Suprapubic skin (tissue), 4 donors: Measurements from ENCODE around the gene UFSP1. TPM values are rescaled to one million over a fixed set of nuclear protein-coding genes. Genes with fewer than 3 reads are reported as not detected.

Experiments used
- DNase-seq, 2 donors: peaks; one replicate each; pipeline ENCODE4 v3.0.0-alpha.2; 2019; ENCODE audit warnings: low spot score in 2 of 2
- H3K27ac ChIP-seq: fragments of 200-600 bp; sonication (generic); one replicate; pipeline ENCODE4 v1.5.1; 2019
- H3K27me3 ChIP-seq: fragments of 200-600 bp; sonication (generic); one replicate; pipeline ENCODE4 v1.5.1; 2019
- H3K36me3 ChIP-seq: fragments of 200-600 bp; sonication (generic); one replicate; pipeline ENCODE4 v1.5.1; 2019
- H3K4me1 ChIP-seq: fragments of 200-600 bp; sonication (generic); one replicate; pipeline ENCODE4 v1.5.1; 2019
- H3K4me3 ChIP-seq: fragments of 200-600 bp; sonication (generic); one replicate; pipeline ENCODE4 v1.5.1; 2019; ENCODE audit warnings: mild to moderate bottlenecking
- H3K9me3 ChIP-seq: fragments of 200-600 bp; sonication (generic); one replicate; pipeline ENCODE4 v1.5.1; 2019
- CTCF ChIP-seq, 2 donors: fragments of 200-600 bp in 1 of 2; fragments of 450-650 bp in 1 of 2; sonication (generic) in 1 of 2; IDR thresholded peaks; one replicate each; pipeline ENCODE4 v1.5.1; 2016 to 2019; ENCODE audit warnings: antibody characterized with exemption in 2 of 2, mild to moderate bottlenecking in 1 of 2, moderate library complexity in 1 of 2
- EP300 ChIP-seq: sonication (generic); formaldehyde crosslinking; IDR thresholded peaks from one replicate; pipeline ENCODE4 v1.6.1; 2017; ENCODE audit warnings: antibody characterized with exemption
- POLR2A ChIP-seq, 2 donors: fragments of 450-650 bp; IDR thresholded peaks; one replicate each; pipeline ENCODE4 v1.6.1; 2017; ENCODE audit warnings: antibody characterized with exemption in 2 of 2, mild to moderate bottlenecking in 2 of 2, moderate library complexity in 2 of 2
- POLR2AphosphoS5 ChIP-seq, 3 donors: sonication (generic); formaldehyde crosslinking; IDR thresholded peaks; one replicate each; pipeline ENCODE4 v1.6.1; 2017; ENCODE audit warnings: antibody characterized with exemption in 3 of 3
- WGBS: methylation state at CpG from one replicate; pipeline ENCODE4 v1.1.5; 2018; 5-methylcytosine and 5-hydroxymethylcytosine counted together
- total RNA-seq, 4 donors: library from RNA; depleted of rRNA; stranded (reverse); fragments of >200 nt; gene quantifications; one replicate each; pipeline ENCODE4 v1.1.0, GENCODE V29; 2016

UFSP1 gene
- total RNA-seq, 4 donors from 2014 or later = 1.1 to 2.3 (median 1.7) TPM

DNA sequence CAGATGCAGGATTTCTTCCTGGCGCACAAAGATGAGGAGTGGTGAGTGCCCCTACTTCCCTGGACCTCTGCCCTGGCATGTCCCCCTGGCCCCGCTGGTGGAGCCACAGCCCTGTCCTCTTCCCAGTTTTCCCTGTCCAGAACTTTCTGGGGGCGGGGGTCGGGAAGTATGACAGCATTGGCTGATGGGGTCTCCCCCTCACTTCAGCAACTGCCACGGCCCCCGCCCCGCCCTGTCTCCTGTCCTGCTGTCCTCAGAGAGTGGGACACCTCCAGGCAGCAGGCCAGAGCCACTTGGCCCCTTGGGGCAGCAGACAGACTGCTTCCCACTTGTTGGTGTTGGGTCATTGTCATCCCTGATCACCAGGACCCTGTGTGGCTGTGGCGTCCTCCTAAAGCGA, 7.3 kb downstream of the UFSP1 start:
- 94% methylated on average over 9 of the region's 9 CpGs for whole genome bisulfite sequencing
- TF ChIP-seq POLR2A (IDR thresholded peaks at IDR 0.05) = no peak
- no peak for TF ChIP-seq CTCF (IDR thresholded peaks at IDR 0.05)
- TF ChIP-seq POLR2AphosphoS5 (IDR thresholded peaks at IDR 0.05) = no peak
- TF ChIP-seq EP300 = no peak
- no peak overlapping the region for H3K27ac ChIP-seq
- no peaks in the 10 kb centered on the region for H3K9me3 ChIP-seq
- H3K36me3 ChIP-seq = peaks cover 64% of the 10 kb centered on the region
- peaks cover 20% of the 10 kb centered on the region for H3K4me1 ChIP-seq
- H3K4me3 ChIP-seq = no peak overlapping the region
- no peak for DNase-seq
- no peaks in the 10 kb centered on the region for H3K27me3 ChIP-seq

GRCh38 chr7:100881136-100881535, 8.4 kb downstream of the UFSP1 start:
- Histone ChIP-seq H3K27ac (no peak overlapping the region), H3K4me1 (peaks cover 31% of the 10 kb centered on the region), H3K4me3 (no peak overlapping the region), H3K36me3 (peaks cover 54% of the 10 kb centered on the region), H3K9me3 (no peaks in the 10 kb centered on the region), H3K27me3 (no peaks in the 10 kb centered on the region)
- 97% methylated on average over 20 of the region's 20 CpGs for WGBS
- TF ChIP-seq POLR2AphosphoS5 (IDR thresholded peaks at IDR 0.05) (no peak), EP300 (no peak), CTCF (IDR thresholded peaks at IDR 0.05) (no peak), POLR2A (IDR thresholded peaks at IDR 0.05) (no peak)
- no peak for DNase-seq

DNA sequence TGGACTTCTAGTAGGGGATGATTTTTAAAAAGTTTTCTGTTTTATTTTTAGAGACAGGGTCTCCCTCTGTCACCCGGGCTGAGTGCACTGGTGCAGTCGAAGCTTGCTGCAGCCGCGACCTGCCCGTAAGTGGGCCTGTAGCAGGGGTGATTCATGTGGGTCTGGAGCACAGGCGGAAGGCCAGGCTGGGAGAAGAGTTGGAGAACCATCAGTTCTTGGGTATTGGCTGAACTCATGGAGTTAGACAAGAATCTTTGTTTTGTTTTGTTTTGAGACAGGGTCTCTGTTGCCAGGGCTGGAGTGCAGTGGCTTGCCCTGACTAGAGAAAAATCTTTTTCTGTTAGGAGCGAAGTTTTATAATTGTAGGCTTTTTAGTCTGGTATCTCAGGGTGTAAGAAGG, 8.9 kb downstream of the UFSP1 start:
- Histone ChIP-seq H3K36me3 (peaks cover 49% of the 10 kb centered on the region), H3K4me1 (peaks cover 36% of the 10 kb centered on the region), H3K27me3 (no peaks in the 10 kb centered on the region), H3K9me3 (no peaks in the 10 kb centered on the region), H3K27ac (no peak overlapping the region), H3K4me3 (no peak overlapping the region)
- WGBS = 87% methylated on average over 7 of the region's 7 CpGs
- TF ChIP-seq POLR2AphosphoS5 (IDR thresholded peaks at IDR 0.05) (no peak), POLR2A (IDR thresholded peaks at IDR 0.05) (no peak), EP300 (no peak), CTCF (IDR thresholded peaks at IDR 0.05) (no peak)
- DNase-seq = no peak

GRCh38 chr7:100879685-100880261, 9.7 kb downstream of the UFSP1 start:
- Histone ChIP-seq H3K4me1 (peaks cover 37% of the 10 kb centered on the region), H3K27me3 (no peaks in the 10 kb centered on the region), H3K27ac (no peak overlapping the region), H3K36me3 (peaks cover 40% of the 10 kb centered on the region), H3K4me3 (no peak overlapping the region), H3K9me3 (no peaks in the 10 kb centered on the region)
- no peak for TF ChIP-seq POLR2AphosphoS5 (IDR thresholded peaks at IDR 0.05)
- no peak for TF ChIP-seq CTCF (IDR thresholded peaks at IDR 0.05)
- no peak for TF ChIP-seq EP300
- no peak for TF ChIP-seq POLR2A (IDR thresholded peaks at IDR 0.05)
- 75% methylated on average over 11 of the region's 11 CpGs for WGBS
- DNase-seq = no peak

- H3K27me3 ChIP-seq = no peaks in the 10 kb centered on the region
- no peak overlapping the region for H3K4me3 ChIP-seq
- TF ChIP-seq CTCF (IDR thresholded peaks at IDR 0.05) (no peak), POLR2AphosphoS5 (IDR thresholded peaks at IDR 0.05) (no peak), EP300 (no peak), POLR2A (IDR thresholded peaks at IDR 0.05) (no peak)
- DNase-seq = no peak
- 78% methylated on average over 6 of the region's 6 CpGs for WGBS
- peaks cover 47% of the 10 kb centered on the region for H3K4me1 ChIP-seq
- H3K36me3 ChIP-seq = peaks cover 29% of the 10 kb centered on the region
- H3K9me3 ChIP-seq = no peaks in the 10 kb centered on the region
- no peak overlapping the region for H3K27ac ChIP-seq
These were observed 10.8 kb downstream of the UFSP1 start for GRCh38 chr7:100878685-100879084.
